ENCODE data around the gene TMEM235. TPM values are rescaled to one million over a fixed set of nuclear protein-coding genes. Genes with fewer than 3 reads are reported as not detected.

The TMEM235 gene
- total RNA-seq, 1 donor from 2014 or later, result not detected

DNA sequence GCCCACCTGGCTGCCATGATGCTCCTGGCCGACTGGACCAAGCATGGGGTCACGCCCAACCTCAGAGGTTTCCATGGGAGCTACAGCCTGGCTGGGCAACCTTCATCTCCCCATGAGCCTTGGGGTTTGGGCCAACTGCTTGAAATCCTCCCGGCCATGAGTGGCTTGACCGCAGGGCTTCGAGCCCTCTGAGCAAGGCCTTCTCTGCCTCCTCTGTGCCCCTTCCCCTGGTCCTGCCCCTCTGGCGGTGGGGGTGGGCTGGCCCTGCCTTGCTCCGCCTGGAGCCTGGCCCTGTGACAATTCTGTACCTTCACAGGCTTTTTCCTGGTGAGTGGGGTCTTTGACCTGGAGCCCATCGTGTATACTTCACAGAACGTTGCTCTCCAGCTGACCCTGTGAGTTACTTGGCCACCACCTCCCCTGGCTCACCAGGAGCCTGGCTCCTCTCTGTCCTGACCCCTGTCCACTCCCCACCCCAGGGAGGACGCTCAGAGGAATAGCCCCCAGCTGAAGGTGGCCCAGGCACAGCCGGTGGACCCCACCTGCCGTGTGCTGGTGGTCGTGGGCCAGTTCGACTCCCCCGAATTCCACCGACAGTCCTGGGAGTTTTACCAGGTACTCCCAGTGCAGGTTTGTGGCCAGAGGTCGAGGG is 26.2 kb upstream of the TMEM235 start:
- no peak overlapping the region for H3K4me3 ChIP-seq (ENCODE audit: low read depth, low read length)
- TF ChIP-seq, protein P1, sequence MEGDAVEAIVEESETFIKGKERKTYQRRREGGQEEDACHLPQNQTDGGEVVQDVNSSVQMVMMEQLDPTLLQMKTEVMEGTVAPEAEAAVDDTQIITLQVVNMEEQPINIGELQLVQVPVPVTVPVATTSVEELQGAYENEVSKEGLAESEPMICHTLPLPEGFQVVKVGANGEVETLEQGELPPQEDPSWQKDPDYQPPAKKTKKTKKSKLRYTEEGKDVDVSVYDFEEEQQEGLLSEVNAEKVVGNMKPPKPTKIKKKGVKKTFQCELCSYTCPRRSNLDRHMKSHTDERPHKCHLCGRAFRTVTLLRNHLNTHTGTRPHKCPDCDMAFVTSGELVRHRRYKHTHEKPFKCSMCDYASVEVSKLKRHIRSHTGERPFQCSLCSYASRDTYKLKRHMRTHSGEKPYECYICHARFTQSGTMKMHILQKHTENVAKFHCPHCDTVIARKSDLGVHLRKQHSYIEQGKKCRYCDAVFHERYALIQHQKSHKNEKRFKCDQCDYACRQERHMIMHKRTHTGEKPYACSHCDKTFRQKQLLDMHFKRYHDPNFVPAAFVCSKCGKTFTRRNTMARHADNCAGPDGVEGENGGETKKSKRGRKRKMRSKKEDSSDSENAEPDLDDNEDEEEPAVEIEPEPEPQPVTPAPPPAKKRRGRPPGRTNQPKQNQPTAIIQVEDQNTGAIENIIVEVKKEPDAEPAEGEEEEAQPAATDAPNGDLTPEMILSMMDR (conservative IDR thresholded peaks at IDR 0.05; ENCODE audit: low read depth, low read length), result no peak
- DNase-seq (ENCODE audit: low read depth), result no peak

- no peak overlapping the region for H3K4me3 ChIP-seq (ENCODE audit: low read depth, low read length)
- DNase-seq (ENCODE audit: low read depth), result no peak
- TF ChIP-seq, protein P1 (conservative IDR thresholded peaks at IDR 0.05; ENCODE audit: low read depth, low read length), result peak; percentile 20
Observed at GRCh38 chr17:78206298-78206697, 25.1 kb upstream of the TMEM235 start.

GRCh38 chr17:78208486-78208885 is 22.9 kb upstream of the TMEM235 start:
- no peak overlapping the region for H3K4me3 ChIP-seq (ENCODE audit: low read depth, low read length)
- DNase-seq (ENCODE audit: low read depth), result no peak
- TF ChIP-seq, protein P1 (conservative IDR thresholded peaks at IDR 0.05; ENCODE audit: low read depth, low read length), result no peak

DNA sequence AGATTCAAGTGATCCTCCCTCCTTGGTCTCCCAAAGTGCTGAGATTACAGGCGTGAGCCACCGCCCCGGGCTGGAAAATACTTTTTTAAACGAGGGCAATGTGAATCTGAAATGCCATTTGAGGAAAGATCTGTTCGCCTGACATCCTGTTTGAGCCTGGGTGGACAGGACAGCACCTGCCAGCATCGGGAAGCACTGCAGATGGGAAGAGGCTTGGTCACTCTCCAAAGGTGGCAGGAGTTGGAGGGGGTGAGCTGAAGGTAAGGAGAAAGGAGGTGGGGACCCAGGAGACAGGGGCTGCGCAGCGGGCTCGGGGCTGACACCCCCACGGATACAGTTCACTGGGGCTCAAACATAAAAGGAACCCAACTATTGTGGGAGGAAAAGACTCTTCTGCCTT is 21.3 kb upstream of the TMEM235 start:
- DNase-seq (ENCODE audit: low read depth), result no peak
- no peak overlapping the region for H3K4me3 ChIP-seq (ENCODE audit: low read depth, low read length)
- TF ChIP-seq, protein P1 (conservative IDR thresholded peaks at IDR 0.05; ENCODE audit: low read depth, low read length), result no peak

DNA sequence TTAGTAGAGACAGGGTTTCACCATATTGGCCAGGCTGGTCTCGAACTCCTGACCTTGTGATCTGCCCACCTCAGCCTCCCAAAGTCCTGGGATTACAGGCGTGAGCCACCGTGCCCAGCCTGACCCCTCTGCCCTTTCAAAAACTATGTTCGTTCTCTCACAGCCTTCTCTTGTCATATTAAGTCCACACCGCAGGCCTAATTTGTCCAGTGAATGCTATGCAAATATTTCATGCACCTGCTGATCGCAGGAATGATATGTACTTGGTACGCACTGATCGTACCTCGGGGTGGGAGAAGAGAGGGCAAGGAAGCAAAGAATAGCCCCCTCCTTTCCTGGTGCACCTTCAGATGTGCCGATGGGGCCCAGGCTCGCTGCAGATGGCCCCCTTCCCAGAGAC is 20.4 kb upstream of the TMEM235 start:
- DNase-seq (ENCODE audit: low read depth), result no peak
- TF ChIP-seq, protein P1 (conservative IDR thresholded peaks at IDR 0.05; ENCODE audit: low read depth, low read length), result no peak
- H3K4me3 ChIP-seq (ENCODE audit: low read depth, low read length), result no peak overlapping the region

DNA sequence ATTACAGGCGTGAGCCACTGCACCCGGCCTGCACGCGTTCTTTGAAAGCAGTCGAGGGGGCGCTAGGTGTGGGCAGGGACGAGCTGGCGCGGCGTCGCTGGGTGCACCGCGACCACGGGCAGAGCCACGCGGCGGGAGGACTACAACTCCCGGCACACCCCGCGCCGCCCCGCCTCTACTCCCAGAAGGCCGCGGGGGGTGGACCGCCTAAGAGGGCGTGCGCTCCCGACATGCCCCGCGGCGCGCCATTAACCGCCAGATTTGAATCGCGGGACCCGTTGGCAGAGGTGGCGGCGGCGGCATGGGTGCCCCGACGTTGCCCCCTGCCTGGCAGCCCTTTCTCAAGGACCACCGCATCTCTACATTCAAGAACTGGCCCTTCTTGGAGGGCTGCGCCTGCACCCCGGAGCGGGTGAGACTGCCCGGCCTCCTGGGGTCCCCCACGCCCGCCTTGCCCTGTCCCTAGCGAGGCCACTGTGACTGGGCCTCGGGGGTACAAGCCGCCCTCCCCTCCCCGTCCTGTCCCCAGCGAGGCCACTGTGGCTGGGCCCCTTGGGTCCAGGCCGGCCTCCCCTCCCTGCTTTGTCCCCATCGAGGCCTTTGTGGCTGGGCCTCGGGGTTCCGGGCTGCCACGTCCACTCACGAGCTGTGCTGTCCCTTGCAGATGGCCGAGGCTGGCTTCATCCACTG is 17.3 kb upstream of the TMEM235 start, which contains the start of gene BIRC5:
Gene BIRC5 (plus strand): TSS at position 238 of the 690 bp plus-strand sequence. CDS start 64 bp downstream, at position 302.
- H3K4me3 ChIP-seq (ENCODE audit: low read depth, low read length), result peak within 1 kb of the TSS; percentile 82
- TF ChIP-seq, protein P1 (conservative IDR thresholded peaks at IDR 0.05; ENCODE audit: low read depth, low read length), result no peak

More for the DNA sequence above, 17.3 kb upstream of the TMEM235 start, which contains the start of gene BIRC5:
- DNase-seq (ENCODE audit: low read depth), result no peak

Measured in epithelial cell of proximal tubule (primary cell).